Neuronal stem cell (in vitro differentiated cells): ENCODE data around the gene NPR3.

Experiments used
- DNase-seq: peaks from one replicate; pipeline ENCODE4 v3.0.0-alpha.2; 2013; ENCODE audit warnings: low spot score
- H2AFZ ChIP-seq: one replicate; pipeline ENCODE4 v1.6.1; 2013; ENCODE audit warnings: mild to moderate bottlenecking, low read length, inconsistent platforms
- H2AK5ac ChIP-seq: 2 replicates; pipeline ENCODE4 v1.6.1; 2013; ENCODE audit warnings: low read depth, mild to moderate bottlenecking, inconsistent platforms, low read length, moderate library complexity, mixed read lengths
- H2BK120ac ChIP-seq: 2 replicates; pipeline ENCODE4 v1.6.1; 2013; ENCODE audit warnings: low read depth, mild to moderate bottlenecking, inconsistent platforms, low read length, moderate library complexity, mixed read lengths
- H2BK12ac ChIP-seq: one replicate; pipeline ENCODE4 v1.6.1; 2013; ENCODE audit warnings: low read length, inconsistent platforms
- H2BK15ac ChIP-seq: 2 replicates; pipeline ENCODE4 v1.6.1; 2013; ENCODE audit warnings: mild to moderate bottlenecking, low read length, inconsistent platforms, mixed read lengths
- H2BK5ac ChIP-seq: one replicate; pipeline ENCODE4 v1.6.1; 2013; ENCODE audit warnings: inconsistent platforms, mild to moderate bottlenecking, low read length, moderate library complexity
- H3K14ac ChIP-seq: one replicate; pipeline ENCODE4 v1.6.1; 2013; ENCODE audit warnings: low read length, inconsistent platforms
- H3K18ac ChIP-seq: 2 replicates; pipeline ENCODE4 v1.6.1; 2013; ENCODE audit warnings: low read length, inconsistent platforms
- H3K23ac ChIP-seq: 2 replicates; pipeline ENCODE4 v1.6.1; 2013; ENCODE audit warnings: low read depth, mild to moderate bottlenecking, mixed read lengths, low read length, inconsistent platforms; ENCODE audit not compliant: poor library complexity
- H3K27ac ChIP-seq: replicated peaks from 3 replicates; pipeline ENCODE4 v1.5.1; 2013; ENCODE audit warnings: low read length, inconsistent platforms
- H3K27me3 ChIP-seq, 3 experiments: 2 replicates each; pipeline ENCODE4 v1.6.1; 2013; ENCODE audit warnings: low read length in 3 of 3, mild to moderate bottlenecking in 2 of 3, inconsistent platforms in 1 of 3, low read depth in 1 of 3, mixed read lengths in 1 of 3, moderate library complexity in 1 of 3; ENCODE audit not compliant: control insufficient read depth in 3 of 3, insufficient read depth in 3 of 3
- H3K36me3 ChIP-seq, 2 donors: replicated peaks in 1 of 2; 2 replicates each; pipeline ENCODE4 v1.6.1; 2013; ENCODE audit warnings: low read length in 2 of 2; ENCODE audit not compliant: control insufficient read depth in 2 of 2, insufficient read depth in 2 of 2
- H3K4ac ChIP-seq: 2 replicates; pipeline ENCODE4 v1.6.1; 2013; ENCODE audit warnings: inconsistent platforms, mild to moderate bottlenecking, low read length, moderate library complexity
- H3K4me1 ChIP-seq, 2 donors: 1 replicate in 1 of 2; 2 replicates in 1 of 2; pipeline ENCODE4 v1.6.1; 2013; ENCODE audit warnings: low read length in 2 of 2, low read depth in 1 of 2; ENCODE audit not compliant: control insufficient read depth in 2 of 2, insufficient read depth in 1 of 2
- H3K4me2 ChIP-seq: one replicate; pipeline ENCODE4 v1.6.1; 2013; ENCODE audit warnings: mild to moderate bottlenecking, low read length, inconsistent platforms; ENCODE audit not compliant: insufficient read depth, poor library complexity, severe bottlenecking
- H3K4me3 ChIP-seq, 2 donors: 2 replicates each; pipeline ENCODE4 v1.5.1; 2013; ENCODE audit warnings: low read length in 2 of 2, mild to moderate bottlenecking in 2 of 2, inconsistent platforms in 1 of 2, moderate library complexity in 1 of 2
- H3K79me1 ChIP-seq: one replicate; pipeline ENCODE4 v1.6.1; 2013; ENCODE audit warnings: low read depth, mild to moderate bottlenecking, inconsistent platforms, low read length, moderate library complexity
- H3K9ac ChIP-seq: one replicate; pipeline ENCODE4 v1.6.1; 2013; ENCODE audit warnings: mild to moderate bottlenecking, low read depth, low read length, inconsistent platforms; ENCODE audit not compliant: poor library complexity
- H3K9me3 ChIP-seq, 2 donors: replicated peaks in 1 of 2; 2 replicates each; pipeline versions ENCODE3 to v1.6.1; 2013; ENCODE audit warnings: low read length in 2 of 2, mild to moderate bottlenecking in 2 of 2, inconsistent platforms in 1 of 2, low read depth in 1 of 2, mixed read lengths in 1 of 2, moderate library complexity in 1 of 2; ENCODE audit not compliant: control insufficient read depth in 2 of 2, insufficient read depth in 1 of 2
- H4K8ac ChIP-seq: one replicate; pipeline ENCODE4 v1.6.1; 2013; ENCODE audit warnings: low read depth, mild to moderate bottlenecking, inconsistent platforms, low read length, moderate library complexity
- H4K91ac ChIP-seq: one replicate; pipeline ENCODE4 v1.6.1; 2013; ENCODE audit warnings: low read length, low read depth, mild to moderate bottlenecking, inconsistent platforms; ENCODE audit not compliant: poor library complexity
- WGBS, 2 donors: extraction: QIAGEN DNeasy Blood & Tissue Kit; methylation state at CpG; one replicate each; pipeline ENCODE4 v1.1.7; 2013; ENCODE audit warnings: missing lambda C conversion rate in 2 of 2, mixed read lengths in 1 of 2; ENCODE audit not compliant: insufficient read length in 2 of 2, insufficient replicate concordance in 1 of 2; ENCODE audit errors: extremely low coverage in 2 of 2; 5-methylcytosine and 5-hydroxymethylcytosine counted together

The NPR3 gene

GRCh38 chr5:32831624-32832023, 120.5 kb downstream of the NPR3 start:
- Histone ChIP-seq H3K14ac (no peak overlapping the region), H4K8ac (no peak overlapping the region), H3K9ac (no peak overlapping the region), H2AK5ac (no peak overlapping the region), H3K79me1 (no peaks in the 10 kb centered on the region), H2BK15ac (no peak overlapping the region), H2BK5ac (no peak overlapping the region), H2AFZ (no peak overlapping the region), H2BK12ac (no peak overlapping the region), H2BK120ac (no peak overlapping the region), H3K4me3 (no peak overlapping the region), H3K4me2 (no peak overlapping the region), H3K18ac (no peak overlapping the region), H3K23ac (no peak overlapping the region), H3K4ac (no peak overlapping the region), H3K27me3 (no peaks in the 10 kb centered on the region), H4K91ac (no peak overlapping the region), H3K9me3 (peaks cover 0 to 2% of the 10 kb centered on the region in 2 donors), H3K36me3 (no peaks in the 10 kb centered on the region), H3K4me1 (no peaks in the 10 kb centered on the region), H3K27ac (no peak overlapping the region)
- no peak for DNase-seq
- WGBS, 2 donors, result no CpG with 5 or more reads among the region's 1 CpG

GRCh38 chr5:32833127-32833526, 122.0 kb downstream of the NPR3 start:
- Histone ChIP-seq H3K79me1 (no peaks in the 10 kb centered on the region), H2AK5ac (no peak overlapping the region), H2BK12ac (no peak overlapping the region), H3K27ac (no peak overlapping the region), H3K4me3 (no peak overlapping the region), H3K4ac (no peak overlapping the region), H3K27me3 (no peaks in the 10 kb centered on the region), H3K23ac (no peak overlapping the region), H3K9ac (no peak overlapping the region), H2AFZ (no peak overlapping the region), H3K4me1 (no peaks in the 10 kb centered on the region), H3K9me3 (peaks cover 0 to 2% of the 10 kb centered on the region in 2 donors), H3K36me3 (no peaks in the 10 kb centered on the region), H3K4me2 (no peak overlapping the region), H3K14ac (no peak overlapping the region), H3K18ac (no peak overlapping the region), H4K91ac (no peak overlapping the region), H4K8ac (no peak overlapping the region), H2BK5ac (no peak overlapping the region), H2BK15ac (no peak overlapping the region), H2BK120ac (no peak overlapping the region)
- DNase-seq, result no peak
- no CpG with 5 or more reads among the region's 1 CpG for WGBS, 2 donors

GRCh38 chr5:32833663-32834062, 122.5 kb downstream of the NPR3 start:
- Histone ChIP-seq H3K18ac (no peak overlapping the region), H3K9me3 (peaks cover 0 to 2% of the 10 kb centered on the region in 2 donors)

GRCh38 chr5:32834251-32834650, 123.1 kb downstream of the NPR3 start:
- no peak overlapping the region for H2AK5ac ChIP-seq
- H3K18ac ChIP-seq, result no peak overlapping the region
- H3K4ac ChIP-seq, result no peak overlapping the region
- H2BK12ac ChIP-seq, result no peak overlapping the region
- no peak overlapping the region for H4K8ac ChIP-seq
- H3K36me3 ChIP-seq, result no peaks in the 10 kb centered on the region
- no peak overlapping the region for H2BK120ac ChIP-seq
- H3K4me1 ChIP-seq, result no peaks in the 10 kb centered on the region
- H3K9me3 ChIP-seq, result peaks cover 0 to 2% of the 10 kb centered on the region in 2 donors
- no peak overlapping the region for H3K4me2 ChIP-seq
- no peak overlapping the region for H2AFZ ChIP-seq
- no peak overlapping the region for H3K4me3 ChIP-seq
- H3K9ac ChIP-seq, result no peak overlapping the region
- WGBS, 2 donors, result no CpG with 5 or more reads among the region's 3 CpGs
- no peaks in the 10 kb centered on the region for H3K27me3 ChIP-seq
- no peak overlapping the region for H2BK15ac ChIP-seq
- no peak overlapping the region for H4K91ac ChIP-seq
- H3K23ac ChIP-seq, result no peak overlapping the region
- no peak overlapping the region for H3K27ac ChIP-seq
- no peak overlapping the region for H3K14ac ChIP-seq
- H2BK5ac ChIP-seq, result no peak overlapping the region
- H3K79me1 ChIP-seq, result no peaks in the 10 kb centered on the region
- no peak for DNase-seq

More at GRCh38 chr5:32833663-32834062, 122.5 kb downstream of the NPR3 start:
- H3K4me2 ChIP-seq, result no peak overlapping the region
- H2BK5ac ChIP-seq, result no peak overlapping the region
- no peak overlapping the region for H3K23ac ChIP-seq
- no peak overlapping the region for H3K14ac ChIP-seq
- no peak overlapping the region for H3K4ac ChIP-seq
- no peak overlapping the region for H3K4me3 ChIP-seq
- H3K27ac ChIP-seq, result no peak overlapping the region
- no peak overlapping the region for H3K9ac ChIP-seq
- no peak overlapping the region for H2AFZ ChIP-seq
- no peaks in the 10 kb centered on the region for H3K4me1 ChIP-seq
- no peaks in the 10 kb centered on the region for H3K27me3 ChIP-seq
- no peaks in the 10 kb centered on the region for H3K79me1 ChIP-seq
- no peak overlapping the region for H4K8ac ChIP-seq
- H2BK120ac ChIP-seq, result no peak overlapping the region
- H2BK12ac ChIP-seq, result no peak overlapping the region
- no peaks in the 10 kb centered on the region for H3K36me3 ChIP-seq
- no peak overlapping the region for H2BK15ac ChIP-seq
- no peak for DNase-seq
- no peak overlapping the region for H4K91ac ChIP-seq
- no peak overlapping the region for H2AK5ac ChIP-seq
